Activated T-cell treated with anti-CD3 and anti-CD28 coated beads, Interleukin-2, amount 50 U/mL, for 48 hours (primary cell): ENCODE results near the gene CDK5RAP2.

Source experiments
- DNase-seq, 2 experiments: peaks; one replicate each; pipeline ENCODE4 v3.0.0-alpha.2; 2020

CDK5RAP2 gene

GRCh38 chr9:120396418-120396817, 183.5 kb downstream of the CDK5RAP2 start:
- no peak for DNase-seq

GRCh38 chr9:120395376-120395775, 184.6 kb downstream of the CDK5RAP2 start:
- DNase-seq, result no peak

DNA sequence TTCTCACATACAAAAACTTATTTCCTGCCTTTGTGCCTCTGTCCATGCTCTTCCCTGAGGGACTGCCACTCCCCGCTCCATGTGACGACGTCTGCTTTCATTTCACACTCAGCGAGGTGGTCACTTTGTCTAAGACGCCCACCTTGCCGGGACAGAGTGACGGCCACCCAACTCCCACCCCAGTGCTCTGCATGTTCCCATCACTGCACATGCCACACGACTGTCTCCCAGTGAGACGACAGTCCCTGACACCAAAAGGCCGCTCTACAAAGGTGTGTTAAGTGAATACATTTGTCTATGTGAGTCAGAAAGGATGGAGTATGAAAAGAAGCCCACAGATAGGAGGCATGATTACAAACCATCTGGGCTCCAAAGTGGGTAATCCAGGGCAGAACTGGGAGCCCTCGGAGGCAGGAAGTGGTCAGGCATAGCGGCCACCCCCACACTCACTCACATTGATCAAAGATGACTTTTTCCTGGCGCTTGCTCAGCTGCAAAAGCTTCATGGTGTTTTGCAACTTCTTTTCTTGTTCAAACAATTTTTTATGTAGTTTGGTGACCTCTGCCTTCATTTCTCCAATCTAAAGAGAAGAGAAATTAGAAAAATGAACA, 185.8 kb downstream of the CDK5RAP2 start:
- peak; percentile 69 to 75 for DNase-seq

GRCh38 chr9:120393386-120394057, 186.4 kb downstream of the CDK5RAP2 start:
- DNase-seq, result peak; percentile 37 to 50

DNA sequence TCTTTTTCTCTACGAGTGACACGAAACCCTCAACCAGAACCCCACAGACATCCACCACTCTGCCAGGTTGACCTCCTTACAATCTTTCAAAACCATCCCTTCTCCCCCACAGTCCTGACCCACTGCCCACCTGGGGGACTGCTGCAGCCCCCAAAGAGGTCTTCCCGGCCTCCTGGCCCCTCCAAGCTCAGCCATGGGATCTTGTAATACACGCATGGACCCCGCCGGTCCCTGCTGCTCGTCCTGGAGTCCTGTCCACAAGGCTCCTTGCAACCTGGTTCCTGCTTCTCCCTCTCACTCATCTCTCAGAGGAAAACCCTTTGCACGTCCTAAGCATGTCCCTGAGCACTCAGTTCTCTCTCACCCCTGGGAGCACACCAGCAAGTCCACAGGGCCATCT, 187.3 kb downstream of the CDK5RAP2 start:
- DNase-seq, result no peak

DNA sequence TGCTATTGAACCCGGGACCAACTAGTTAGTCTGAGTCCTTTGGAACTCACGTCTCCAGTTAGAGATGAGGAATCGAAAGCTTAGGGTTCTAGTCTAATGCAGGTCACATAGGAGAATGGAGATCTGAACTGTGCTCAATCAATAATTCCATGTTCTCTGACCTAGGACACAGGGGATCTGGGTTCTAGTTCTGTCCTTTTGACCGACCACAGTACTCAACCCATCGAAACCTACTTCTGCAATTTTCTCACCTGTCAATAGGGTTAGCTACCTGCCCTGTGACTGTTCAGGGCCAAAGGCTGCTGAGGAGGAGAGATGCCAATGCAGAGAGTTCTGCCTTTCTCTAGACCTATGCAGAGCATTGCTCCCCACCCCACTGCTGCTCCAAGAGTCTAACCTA, 187.7 kb downstream of the CDK5RAP2 start:
- no peak for DNase-seq

DNA sequence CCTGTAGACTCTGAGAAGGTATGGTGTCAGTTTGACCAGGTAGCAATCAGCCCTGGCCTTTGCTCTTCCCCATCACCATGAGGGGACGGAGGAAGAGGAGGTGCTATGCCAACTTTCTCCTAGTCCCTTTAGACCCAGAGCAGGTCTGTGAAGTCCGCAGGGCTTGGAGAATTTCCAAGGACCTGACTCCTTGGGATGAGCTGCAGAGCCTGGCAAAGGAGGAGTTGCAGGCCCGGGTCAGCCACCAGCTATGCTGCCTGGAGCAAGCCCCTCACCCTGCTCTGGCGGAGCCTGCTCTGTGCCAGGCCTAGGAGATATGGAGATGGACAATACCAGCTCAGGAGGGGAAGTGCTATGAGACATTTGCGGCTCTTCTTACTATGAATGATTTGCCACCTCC, 188.3 kb downstream of the CDK5RAP2 start:
- no peak for DNase-seq

- DNase-seq, result no peak
These were observed 189.3 kb downstream of the CDK5RAP2 start for GRCh38 chr9:120390637-120391190.

DNA sequence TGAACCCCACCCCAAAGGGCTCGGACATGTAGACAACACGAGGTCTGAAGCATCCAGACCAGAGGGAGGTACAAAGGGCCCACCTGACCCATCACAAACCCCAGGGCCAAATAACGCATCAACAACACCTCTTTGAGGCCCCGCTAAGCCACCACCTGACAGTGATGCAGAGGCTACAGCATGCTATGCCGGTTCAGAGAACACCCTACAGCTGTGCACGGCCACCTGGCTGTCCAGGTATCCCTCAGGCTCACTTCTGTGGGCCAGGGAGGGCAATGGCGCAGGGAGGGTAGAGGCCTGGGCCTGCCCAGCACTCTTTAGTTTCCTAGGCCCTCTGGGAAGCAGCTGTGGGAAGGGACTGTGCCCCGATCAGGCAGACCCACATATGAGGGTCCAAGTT, 190.1 kb downstream of the CDK5RAP2 start:
- DNase-seq, result no peak

DNA sequence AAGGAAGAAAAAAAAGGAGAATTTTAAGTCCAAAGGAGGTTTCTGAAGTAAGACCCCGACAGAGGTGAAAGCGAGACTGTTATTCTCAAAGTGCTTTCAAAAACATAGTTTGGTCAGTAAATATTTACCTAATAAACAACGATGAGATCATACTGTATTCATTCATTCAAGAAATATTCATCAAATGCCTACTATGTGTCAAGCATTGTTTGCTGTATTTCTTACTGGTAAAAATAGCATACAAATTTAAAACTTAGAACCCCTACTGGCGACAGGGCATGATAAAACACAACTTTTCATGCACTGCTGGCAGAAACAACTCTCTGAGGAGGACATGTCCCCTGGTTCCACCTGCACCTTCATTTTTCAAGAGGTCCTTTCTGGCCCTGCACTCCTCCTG, 190.7 kb downstream of the CDK5RAP2 start:
- no peak for DNase-seq

DNA sequence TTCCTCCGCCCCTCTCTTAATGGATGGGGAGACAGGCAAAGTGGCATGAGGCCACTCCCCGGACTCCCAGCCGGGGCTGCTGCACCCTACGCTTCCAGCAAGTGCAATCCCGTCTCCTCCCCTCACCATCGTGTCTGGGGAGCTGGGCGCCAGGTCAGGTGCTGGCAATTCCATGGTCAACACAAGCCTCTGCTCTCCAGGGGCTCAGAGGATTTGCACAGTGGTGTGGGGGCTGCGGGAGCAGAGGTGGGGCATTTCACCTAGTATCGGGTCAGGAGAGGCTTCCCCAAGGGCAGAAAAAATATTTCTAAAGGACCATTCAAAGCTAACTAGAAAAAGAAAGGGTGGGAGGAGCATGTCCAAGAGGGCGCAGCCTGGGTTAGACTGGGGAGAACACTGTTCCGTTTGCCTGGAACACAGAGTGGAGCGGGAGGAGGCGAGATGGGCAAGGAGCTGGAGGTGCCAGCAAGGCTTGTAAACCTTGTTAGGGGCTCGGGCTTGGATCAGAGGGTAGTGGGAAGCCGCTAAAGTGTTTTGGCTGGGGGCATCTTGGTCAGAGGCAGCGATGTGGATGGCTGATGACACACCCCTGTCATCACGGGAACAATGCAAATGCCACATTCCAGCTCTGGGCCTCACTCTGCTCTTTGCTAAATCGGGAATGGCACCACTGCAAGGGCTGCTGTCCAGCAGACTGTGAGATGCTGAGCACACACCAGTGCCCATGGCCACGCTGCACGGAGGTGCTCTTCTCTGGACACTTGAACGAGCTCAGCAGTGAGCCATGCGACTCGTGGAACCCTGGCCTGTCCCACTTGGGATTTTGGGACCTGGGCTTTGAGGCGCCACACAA, 191.7 kb downstream of the CDK5RAP2 start:
- no peak for DNase-seq

- no peak for DNase-seq
These were observed 192.5 kb downstream of the CDK5RAP2 start for GRCh38 chr9:120387257-120388002.

DNA sequence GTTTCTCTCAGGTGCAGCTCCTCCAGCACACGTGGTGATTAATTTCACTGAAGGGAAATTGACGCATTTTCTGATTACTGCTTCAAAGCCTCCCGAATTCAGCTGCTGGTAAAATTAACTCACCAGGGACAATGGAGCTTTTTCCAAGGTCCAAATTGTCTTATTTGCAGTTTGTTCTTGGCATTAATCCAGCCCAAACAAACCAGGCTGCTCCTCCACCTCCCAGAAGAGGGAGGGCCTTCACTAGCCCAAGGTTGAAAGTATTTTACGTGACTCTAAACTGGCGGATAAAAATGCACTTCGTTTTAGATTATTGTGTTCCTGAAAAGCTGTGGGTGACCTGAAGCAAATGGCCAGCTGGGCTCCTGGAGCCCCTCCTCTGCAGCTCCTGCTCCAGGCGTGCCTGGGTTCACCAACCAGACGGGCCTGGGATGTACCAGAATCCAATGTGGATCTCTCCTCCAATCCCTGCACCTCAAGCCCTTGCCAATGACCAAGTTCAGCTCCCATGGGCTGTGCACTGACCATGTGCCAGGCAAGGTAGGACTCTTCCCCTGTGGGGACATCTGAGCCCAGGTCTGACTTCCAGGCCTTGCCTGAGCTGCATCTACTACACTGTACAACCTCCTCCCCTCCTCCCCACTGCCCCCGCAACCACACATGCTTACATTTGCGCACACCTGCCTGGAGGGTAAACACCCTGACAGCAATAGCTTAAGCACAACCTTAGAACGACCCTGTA, 193.4 kb downstream of the CDK5RAP2 start:
- DNase-seq, result no peak

DNA sequence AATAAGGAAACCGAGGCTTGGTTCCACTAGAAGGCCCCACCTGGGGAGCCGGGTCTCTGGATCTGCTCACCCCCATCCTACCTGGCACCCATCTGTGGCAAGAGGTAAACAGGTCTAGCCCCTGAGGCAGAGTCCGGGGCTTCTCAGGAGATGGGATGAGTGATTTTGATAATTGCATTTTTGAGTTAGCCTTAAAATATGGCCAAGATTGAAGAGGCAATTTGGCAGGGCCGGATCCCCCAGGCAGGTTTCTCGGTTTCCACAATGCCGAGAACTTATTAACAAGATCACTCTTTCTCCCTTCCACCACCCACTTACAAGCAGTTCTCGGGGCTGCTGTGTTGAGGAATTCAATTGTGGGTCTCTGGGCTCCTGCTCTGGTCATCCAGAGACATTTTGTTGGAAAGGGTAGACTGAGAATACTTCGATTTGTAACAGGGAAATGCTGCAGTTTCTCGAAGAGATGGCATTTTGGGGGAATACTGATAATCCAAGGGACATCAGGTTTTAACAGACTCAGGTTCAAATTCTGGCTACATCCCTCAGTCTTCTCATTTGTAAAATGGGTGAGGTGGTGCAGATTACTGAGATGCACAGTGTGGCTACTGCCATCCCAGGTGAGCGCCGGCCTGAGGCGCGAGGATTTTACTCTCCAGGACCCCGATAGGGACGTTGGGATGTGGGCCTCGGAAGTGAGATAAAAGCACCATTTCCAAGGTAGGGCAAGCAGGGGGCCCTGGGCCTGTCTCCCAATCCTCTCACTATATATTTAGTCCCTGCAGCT, 194.2 kb downstream of the CDK5RAP2 start:
- no peak for DNase-seq

- no peak for DNase-seq
These were observed 195.1 kb downstream of the CDK5RAP2 start for GRCh38 chr9:120384925-120385272.

GRCh38 chr9:120383999-120384924, 195.7 kb downstream of the CDK5RAP2 start:
- no peak for DNase-seq

- DNase-seq, result no peak
These were observed 196.4 kb downstream of the CDK5RAP2 start for GRCh38 chr9:120383611-120383998.

GRCh38 chr9:120382453-120382852, 197.5 kb downstream of the CDK5RAP2 start:
- no peak for DNase-seq

GRCh38 chr9:120381839-120382238, 198.1 kb downstream of the CDK5RAP2 start:
- no peak for DNase-seq

DNA sequence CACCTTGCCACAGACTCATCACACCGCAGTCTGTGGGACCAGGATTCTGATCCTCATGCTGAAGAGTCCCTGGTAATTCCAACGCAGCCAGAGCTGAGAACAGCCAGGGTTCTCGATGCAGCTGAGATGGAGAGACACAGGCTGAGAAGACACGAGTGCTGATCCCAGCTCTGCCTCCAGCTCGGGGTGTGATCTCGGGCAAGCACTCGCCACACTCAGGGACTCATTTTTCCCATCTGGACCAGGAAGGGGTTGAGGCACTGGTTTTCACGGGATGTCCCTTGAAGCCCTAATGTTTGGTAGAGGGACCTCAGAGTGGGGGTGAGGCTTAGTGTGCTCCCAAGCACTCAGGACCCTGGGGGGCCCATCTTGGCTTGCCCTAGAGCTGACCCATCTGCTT, 200.4 kb downstream of the CDK5RAP2 start:
- DNase-seq, result no peak
